Gastrocnemius medialis (tissue), 4 donors: ENCODE results near the gene SMARCA2.

Experiments used
- CTCF ChIP-seq, 5 experiments: fragments of 450-650 bp in 3 of 5; fragments of 200-600 bp in 2 of 5; sonication (generic) in 2 of 5; IDR thresholded peaks in 4 of 5; conservative IDR thresholded peaks in 1 of 5; 1 replicate in 4 of 5; 2 replicates in 1 of 5; pipeline ENCODE4 v1.5.1; 2016 to 2019; ENCODE audit warnings: antibody characterized with exemption in 5 of 5, mild to moderate bottlenecking in 3 of 5, moderate library complexity in 3 of 5
- POLR2A ChIP-seq, 2 donors: fragments of 450-650 bp; IDR thresholded peaks; one replicate each; pipeline ENCODE4 v1.6.1; 2017; ENCODE audit warnings: antibody characterized with exemption in 2 of 2, mild to moderate bottlenecking in 2 of 2, moderate library complexity in 2 of 2

DNA sequence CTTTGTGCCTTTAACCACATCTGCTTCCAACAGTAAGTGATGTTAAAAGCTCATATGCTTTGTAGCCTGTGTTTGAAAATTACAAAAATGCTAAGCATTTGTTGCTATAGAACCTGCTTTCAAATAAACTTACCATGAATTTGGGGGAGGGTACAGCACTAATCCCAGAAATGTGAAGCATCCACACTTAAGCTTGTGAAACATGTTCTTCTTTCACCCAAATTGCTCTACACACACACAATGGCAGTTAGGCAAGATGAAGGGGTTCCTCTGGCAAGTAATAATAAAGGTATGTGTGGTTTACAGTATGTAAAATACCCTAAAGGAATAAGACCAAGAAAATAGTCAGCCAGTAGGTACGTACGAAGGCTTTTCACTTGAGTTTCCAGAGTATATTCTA, 165.6 kb downstream of the SMARCA2 start:
- TF ChIP-seq CTCF (IDR thresholded peaks at IDR 0.05 in 4 of 5, conservative IDR thresholded peaks at IDR 0.05 in 1 of 5) (no peak), POLR2A (IDR thresholded peaks at IDR 0.05) (no peak)
